ENCODE measurements around the gene FITM1. TPM values are rescaled to one million over a fixed set of nuclear protein-coding genes. Genes with fewer than 3 reads are reported as not detected.
A peak's percentile ranks its signal among the peaks of the same experiment; 100 is the strongest.

The FITM1 gene
- total RNA-seq, 1 experiment from 2014 or later: 0.72 TPM

GRCh38 chr14:24164518-24164991 lies 34.1 kb downstream of the FITM1 start:
- Histone ChIP-seq H3K79me2 (ENCODE audit: insufficient read depth, low read length) (no peaks in the 10 kb centered on the region), H3T11ph (ENCODE audit: low read length) (no peak overlapping the region), H3K4ac (ENCODE audit: low read depth, low read length) (no peak overlapping the region), H3K56ac (ENCODE audit: insufficient read length, low read depth, low read length) (no peak overlapping the region), H3K14ac (ENCODE audit: insufficient read depth, low read length) (no peak overlapping the region), H4K5ac (ENCODE audit: insufficient read length, low read depth, low read length) (no peak overlapping the region), H4K91ac (ENCODE audit: insufficient read length, low read depth, low read length) (no peak overlapping the region), H2BK15ac (ENCODE audit: low read depth, low read length) (no peak overlapping the region), H3K9ac (ENCODE audit: extremely low read depth, insufficient read length, low read length) (no peak overlapping the region), H4K8ac (replicated peaks; ENCODE audit: insufficient read length, low read depth, low read length) (no peak overlapping the region), H3K18ac (ENCODE audit: insufficient read length, low read depth, low read length) (no peak overlapping the region), H3K4me1 (ENCODE audit: insufficient read depth, low read length) (no peaks in the 10 kb centered on the region), H2BK20ac (ENCODE audit: low read depth, low read length, poor library complexity, severe bottlenecking) (no peak overlapping the region), H3K27ac (ENCODE audit: insufficient read length, low read depth, low read length) (no peak overlapping the region), H2AFZ (ENCODE audit: low read length) (no peak overlapping the region), H3K4me2 (ENCODE audit: insufficient read depth, insufficient read length, low read length) (no peak overlapping the region), H2BK5ac (ENCODE audit: insufficient read length, low read length) (no peak overlapping the region), H2AK5ac (ENCODE audit: insufficient read length, low read length) (no peak overlapping the region), H3K23me2 (ENCODE audit: insufficient read length, low read depth, low read length, poor library complexity, severe bottlenecking) (no peaks in the 10 kb centered on the region), H3K79me1 (ENCODE audit: insufficient read depth, low read depth, low read length, poor library complexity, severe bottlenecking) (no peaks in the 10 kb centered on the region), H3K23ac (ENCODE audit: insufficient read length, low read depth, low read length) (no peak overlapping the region), H3K9me3 (ENCODE audit: control insufficient read depth, low read depth, low read length) (no peaks in the 10 kb centered on the region), H4K20me1 (ENCODE audit: control insufficient read depth, insufficient read depth, insufficient read length) (no peaks in the 10 kb centered on the region), H2BK120ac (ENCODE audit: low read depth, low read length, poor library complexity, severe bottlenecking) (no peak overlapping the region), H3K27me3 (ENCODE audit: insufficient read depth, low read length) (no peaks in the 10 kb centered on the region), H2BK12ac (ENCODE audit: insufficient read length, low read depth, low read length) (no peak overlapping the region)
- no peaks in the 10 kb centered on the region; the same call in 1 of the 2 replicates for H3K27me3 Mint-ChIP-seq (ENCODE audit: low read depth)
- no peak for DNase-seq
- H3K27ac Mint-ChIP-seq: 0 out of 7 replicates have a peak overlapping the region, but pooled peaks of 1 of the 3 experiments have one; percentile 28
- H3K4me1 Mint-ChIP-seq: peaks cover 11 to 13% of the 10 kb centered on the region in 2 experiments
- no peak overlapping the region for H3K4me3 Mint-ChIP-seq
- no peaks in the 10 kb centered on the region for H3K9me3 Mint-ChIP-seq
- WGBS (ENCODE audit: extremely low coverage, insufficient read length, low lambda C conversion rate): no CpG with 5 or more reads among the region's 14 CpGs
- no peak for TF ChIP-seq CTCF (conservative IDR thresholded peaks at IDR 0.05)
- H3K36me3 Mint-ChIP-seq (ENCODE audit: insufficient read depth in 1 of 3, low read depth in 3 of 3): peaks cover 8 to 51% (median 35%) of the 10 kb centered on the region in 3 experiments

All from H9 (cell line).